ENCODE data around the gene WNT6.

DNA sequence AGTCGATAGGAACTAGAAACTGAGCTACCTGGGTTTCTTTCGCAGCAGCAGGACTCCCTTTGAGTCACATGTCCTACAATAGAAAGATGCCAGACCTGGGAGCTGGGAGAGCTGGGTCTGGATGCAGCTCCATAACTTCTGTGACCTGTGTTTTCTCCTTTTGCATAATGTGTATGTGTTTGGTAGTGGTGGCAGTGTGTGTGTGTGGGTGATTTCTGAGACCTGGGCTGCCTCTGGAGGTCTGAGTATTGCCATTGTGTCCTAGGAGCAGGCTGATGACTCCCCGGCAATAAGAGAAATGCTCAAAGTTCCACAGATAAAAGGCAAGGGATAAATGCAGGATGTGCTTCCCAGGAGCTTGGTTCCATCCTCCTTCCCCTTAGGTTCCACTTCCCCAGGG lies 27.5 kb downstream of the WNT6 start:
- TF ChIP-seq GATA3 (IDR thresholded peaks at IDR 0.05; ENCODE audit: low read depth, low read length): no peak
- TF ChIP-seq GATA2 (IDR thresholded peaks at IDR 0.05; ENCODE audit: low read depth, low read length): no peak

All from SH-SY5Y (cell line).